Stimulated activated CD8-positive, alpha-beta memory T cell treated with anti-CD3 and anti-CD28 coated beads, Interleukin-4, amount 100 ng/mL, for 1 hour (primary cell): ENCODE results near the gene UPK3BL2.
"Not testable (repeated sequence)": the region's sequence is repeated elsewhere in the genome, so short reads cannot be mapped to it uniquely, and the experiment has no call there.

Experiments used
- DNase-seq, 2 donors: peaks; one replicate each; pipeline ENCODE4 v3.0.0-alpha.2; 2020; ENCODE audit warnings: low read depth in 2 of 2, low spot score in 1 of 2

UPK3BL2 gene

DNA sequence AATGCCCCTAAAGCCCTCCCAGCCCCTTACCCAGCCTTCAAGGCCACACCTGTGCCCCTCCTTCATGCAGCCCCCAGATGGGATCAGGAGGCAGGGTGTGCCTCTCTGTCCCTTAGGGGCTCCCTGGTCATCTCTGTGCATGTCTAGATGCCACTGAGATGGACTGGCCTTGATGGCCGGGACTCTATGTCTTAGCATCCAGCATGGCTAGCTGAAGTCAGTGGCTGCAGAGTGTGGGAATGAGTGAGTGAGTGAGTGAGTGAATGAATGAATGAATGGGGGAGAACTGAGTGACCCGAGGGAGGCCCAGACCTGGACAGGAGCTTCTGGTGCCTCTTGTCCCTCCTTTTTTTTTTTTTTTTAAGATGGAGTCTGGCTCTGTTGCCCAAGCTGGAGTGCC lies 11.4 kb downstream of the UPK3BL2 start:
- DNase-seq = not testable (repeated sequence)

DNA sequence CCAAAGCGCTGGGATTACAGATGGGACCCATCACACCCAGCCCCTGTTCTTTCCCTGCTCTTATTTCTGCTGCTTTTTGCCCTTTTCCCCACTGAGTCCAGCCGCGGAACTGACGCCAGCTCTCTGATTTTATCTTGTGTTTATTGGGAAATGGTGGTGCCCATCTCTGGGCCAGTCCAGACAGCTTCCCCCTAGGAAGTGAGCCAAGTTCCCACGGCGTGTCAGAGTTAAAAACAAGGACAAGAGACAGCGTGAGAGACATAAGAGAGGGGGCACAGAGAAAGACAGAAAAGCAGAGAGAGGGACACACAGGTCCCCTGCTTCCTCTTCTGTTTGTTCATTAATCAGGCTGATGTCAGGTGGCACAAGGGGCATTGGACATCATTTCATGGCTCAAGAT lies 11.9 kb downstream of the UPK3BL2 start:
- not testable (repeated sequence) for DNase-seq

DNA sequence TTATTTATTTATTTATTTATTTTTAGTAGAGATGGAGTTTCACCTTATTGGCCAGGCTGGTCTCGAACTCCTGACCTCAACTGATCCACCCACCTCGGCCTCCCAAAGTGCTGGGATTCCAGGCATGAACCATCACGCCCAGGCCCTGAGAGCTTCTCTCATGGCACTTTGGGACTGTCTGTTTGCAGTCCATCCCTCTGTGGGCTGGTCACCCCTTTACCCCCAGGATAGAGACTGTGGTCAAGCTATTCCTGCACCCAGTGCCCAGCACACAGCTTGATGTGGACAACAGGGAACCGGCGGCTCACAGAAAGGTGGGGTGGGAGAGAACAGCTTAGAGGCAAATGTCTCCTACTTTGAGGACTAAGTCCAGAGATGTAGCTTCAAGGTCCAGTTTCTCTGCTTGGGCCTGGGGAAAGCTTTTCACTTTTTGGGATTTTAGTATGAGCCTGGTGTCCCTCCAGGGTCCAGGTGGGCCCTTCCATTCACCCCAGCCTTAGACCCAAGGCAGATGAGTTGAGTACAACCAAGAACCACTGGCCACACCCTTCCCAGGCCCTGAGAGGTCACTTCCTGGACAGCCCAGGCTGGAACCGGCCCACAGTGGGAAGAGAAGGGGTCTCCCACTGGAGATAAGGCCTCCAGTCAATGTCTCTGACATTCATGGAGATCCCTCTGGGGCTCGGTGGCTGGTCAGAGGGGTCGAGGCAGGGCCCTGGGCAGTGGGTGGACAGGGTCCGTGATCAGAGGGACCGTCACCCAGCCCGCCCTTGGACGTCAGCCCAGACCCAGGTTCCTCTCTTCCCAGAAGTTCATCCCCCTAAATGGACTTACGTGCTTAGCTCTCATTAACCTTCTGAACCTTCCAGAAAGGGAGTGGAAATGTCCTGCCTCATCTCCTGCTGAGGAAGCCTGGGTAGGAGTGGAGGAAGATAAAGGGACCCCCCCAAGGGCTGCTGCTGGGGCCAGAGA lies 15.4 kb downstream of the UPK3BL2 start:
- not testable (repeated sequence) for DNase-seq

DNA sequence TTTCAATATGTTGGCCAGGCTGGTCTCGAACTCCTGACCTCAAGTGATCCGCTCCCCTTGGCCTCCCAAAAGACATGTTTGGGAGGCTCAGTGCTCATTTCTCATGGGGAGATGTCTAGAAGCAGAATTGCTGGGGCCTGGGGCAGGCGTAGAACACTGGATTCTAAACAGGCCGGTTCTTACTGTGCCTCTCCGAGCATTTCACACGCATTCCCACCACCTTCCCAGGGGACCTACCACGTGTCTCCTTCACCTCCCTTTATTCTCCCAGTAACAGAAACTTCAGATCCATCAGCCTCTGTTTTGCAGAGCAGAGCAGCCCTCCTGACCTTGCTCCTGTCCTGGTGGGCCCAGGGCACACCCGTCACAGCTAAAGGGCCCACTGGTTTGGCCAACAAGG lies 16.3 kb downstream of the UPK3BL2 start:
- not testable (repeated sequence) for DNase-seq

DNA sequence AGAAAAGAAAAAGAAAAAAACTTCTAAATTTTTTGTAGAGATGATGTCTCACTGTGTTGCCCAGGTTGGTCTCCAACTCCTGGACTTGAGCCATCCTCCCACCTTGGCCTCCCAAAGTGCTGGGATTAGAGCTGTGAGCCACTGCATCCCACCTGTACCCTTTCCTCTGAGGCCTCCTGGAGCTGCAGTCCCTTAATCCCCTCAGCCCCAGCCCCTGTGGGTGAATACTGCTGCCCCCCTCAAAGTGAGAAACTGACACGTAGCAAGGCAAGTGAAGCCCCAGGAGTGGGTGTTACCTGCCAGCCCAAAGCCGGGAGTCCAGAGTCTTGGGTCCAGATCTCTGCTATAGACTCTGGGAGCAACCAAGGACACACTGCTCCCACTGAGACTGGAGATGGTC lies 18.7 kb downstream of the UPK3BL2 start:
- not testable (repeated sequence) for DNase-seq

DNA sequence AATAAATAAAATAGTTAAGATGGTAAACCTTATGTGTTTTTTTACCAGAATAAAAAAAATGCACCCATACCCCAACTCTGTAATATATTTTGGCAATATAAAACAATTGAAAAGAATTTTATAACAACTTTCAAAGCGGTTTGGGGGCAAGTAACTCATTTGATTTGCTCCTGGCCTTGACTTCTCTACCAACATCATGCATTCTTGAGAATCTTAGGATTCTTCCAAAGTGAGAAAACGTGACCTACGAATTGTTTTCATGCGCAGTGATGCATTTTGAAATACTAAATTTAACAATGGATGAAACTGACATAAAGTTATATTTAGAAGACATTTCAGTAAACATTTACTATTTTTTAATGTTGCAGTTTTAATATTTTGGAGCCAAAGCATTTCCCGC lies 22.7 kb downstream of the UPK3BL2 start:
- DNase-seq = not testable (repeated sequence)

DNA sequence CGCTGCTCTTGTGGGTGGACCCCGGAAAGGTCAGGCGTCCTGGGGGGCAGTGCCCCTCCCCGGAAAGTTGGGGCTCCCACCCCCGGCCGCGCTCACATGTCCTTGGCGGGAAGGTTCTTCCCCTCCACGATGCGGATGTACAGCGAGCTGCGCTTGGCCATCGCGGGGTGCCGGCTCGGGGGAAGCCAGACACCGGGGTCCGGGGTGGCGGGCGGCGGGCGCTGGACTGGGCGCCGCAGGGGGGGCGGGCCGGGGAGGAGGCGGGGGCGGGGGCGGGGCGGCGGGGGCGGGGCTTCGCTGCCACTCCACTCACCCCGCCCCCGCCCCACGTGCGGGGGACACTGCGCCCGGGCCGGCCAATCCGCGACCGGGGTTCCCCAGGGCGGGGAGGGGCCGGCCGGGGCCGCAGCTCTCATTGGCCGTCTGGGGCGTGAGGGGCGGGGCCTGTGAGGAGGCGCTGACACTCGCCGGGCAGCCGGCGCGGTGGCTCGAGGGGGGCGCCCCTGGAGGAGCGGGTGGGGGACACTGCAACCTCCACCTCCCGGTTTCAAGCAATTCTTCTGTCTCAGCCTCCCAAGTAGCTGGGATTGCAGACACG lies 25.8 kb downstream of the UPK3BL2 start, which contains the start of gene RASA4B:
Gene RASA4B (minus strand): TSS at position 228 of the 598 bp plus-strand sequence. CDS start 67 bp downstream, at position 161.
- not testable (repeated sequence) for DNase-seq

DNA sequence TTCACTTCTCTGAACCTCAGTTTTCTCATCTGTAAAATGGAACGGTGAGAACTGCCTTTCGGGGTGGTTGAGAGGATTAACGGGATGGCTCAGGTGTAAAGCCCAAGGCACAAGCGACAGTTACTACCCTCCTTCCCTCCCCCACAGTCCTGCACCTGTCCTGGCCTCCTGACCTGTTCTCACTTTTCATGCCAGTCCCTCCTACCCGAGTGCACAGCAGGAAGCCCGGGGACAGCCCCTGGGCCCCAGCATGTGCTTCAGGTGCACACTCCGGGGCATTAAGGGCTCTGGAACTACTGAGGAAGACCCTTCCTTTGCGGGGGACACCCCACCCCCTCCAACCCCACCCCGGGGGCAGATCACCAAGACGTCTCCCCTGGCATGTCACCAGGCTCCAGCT lies 26.5 kb downstream of the UPK3BL2 start:
- DNase-seq = not testable (repeated sequence)

DNA sequence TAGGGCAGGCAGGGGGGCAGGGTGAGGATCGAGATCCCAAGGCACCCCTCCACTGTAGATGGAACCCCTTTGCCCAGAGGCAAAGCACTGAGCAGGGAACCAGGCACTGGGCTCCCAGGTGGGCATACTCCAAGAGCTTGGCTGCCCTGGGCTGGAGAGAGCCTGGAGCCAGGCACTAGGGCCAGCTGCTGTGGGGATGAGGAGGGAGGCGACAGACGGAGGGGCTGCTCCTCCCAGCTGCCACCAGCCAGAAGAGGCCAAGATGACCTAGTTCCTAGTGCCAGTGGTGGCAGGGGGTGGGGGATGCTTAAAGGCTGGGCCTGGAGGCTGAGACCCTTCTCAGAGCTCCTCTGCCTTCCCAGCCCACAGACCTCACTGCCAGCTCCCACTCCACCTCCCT lies 27.6 kb downstream of the UPK3BL2 start:
- DNase-seq = not testable (repeated sequence)

DNA sequence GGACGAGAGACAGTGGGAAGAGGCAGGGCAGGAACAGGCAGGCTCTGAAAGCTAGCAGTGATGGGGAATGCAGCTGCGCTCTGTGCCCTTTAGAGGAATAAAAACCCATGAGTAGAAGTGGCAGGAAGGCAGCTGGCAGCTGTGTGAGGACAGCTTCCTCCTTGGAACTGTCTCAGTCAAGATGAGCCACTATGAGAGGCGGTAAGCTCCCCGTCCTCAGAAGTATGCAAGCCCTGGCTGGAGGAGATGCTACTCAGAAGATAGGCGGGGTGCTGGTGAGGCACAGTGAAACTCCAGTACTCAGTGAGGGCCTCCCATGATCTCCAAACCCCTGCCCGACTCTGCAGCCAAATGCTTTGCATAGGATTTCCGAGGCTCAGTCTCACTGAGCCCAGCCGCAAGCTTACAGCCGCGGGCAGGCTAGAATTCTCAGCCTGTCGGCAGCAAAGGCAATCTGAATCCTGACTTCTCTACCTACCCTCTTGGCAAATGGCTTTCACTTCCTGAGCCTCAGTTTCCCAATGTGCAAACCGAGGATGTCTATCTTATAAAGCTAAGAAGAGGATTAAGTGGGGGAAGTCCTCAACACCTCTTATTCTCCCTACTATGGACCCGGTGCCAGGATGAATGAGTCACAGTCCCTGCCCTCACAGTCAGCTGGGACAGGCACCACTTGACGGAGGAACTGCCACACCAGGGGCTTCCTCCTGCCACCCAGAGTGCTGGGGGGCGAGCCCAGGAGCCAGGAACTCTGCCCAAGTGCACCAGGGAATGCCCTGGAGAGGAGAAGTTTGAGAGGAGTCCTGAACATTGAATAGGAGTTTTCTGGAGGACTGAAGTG lies 28.4 kb downstream of the UPK3BL2 start:
- not testable (repeated sequence) for DNase-seq

DNA sequence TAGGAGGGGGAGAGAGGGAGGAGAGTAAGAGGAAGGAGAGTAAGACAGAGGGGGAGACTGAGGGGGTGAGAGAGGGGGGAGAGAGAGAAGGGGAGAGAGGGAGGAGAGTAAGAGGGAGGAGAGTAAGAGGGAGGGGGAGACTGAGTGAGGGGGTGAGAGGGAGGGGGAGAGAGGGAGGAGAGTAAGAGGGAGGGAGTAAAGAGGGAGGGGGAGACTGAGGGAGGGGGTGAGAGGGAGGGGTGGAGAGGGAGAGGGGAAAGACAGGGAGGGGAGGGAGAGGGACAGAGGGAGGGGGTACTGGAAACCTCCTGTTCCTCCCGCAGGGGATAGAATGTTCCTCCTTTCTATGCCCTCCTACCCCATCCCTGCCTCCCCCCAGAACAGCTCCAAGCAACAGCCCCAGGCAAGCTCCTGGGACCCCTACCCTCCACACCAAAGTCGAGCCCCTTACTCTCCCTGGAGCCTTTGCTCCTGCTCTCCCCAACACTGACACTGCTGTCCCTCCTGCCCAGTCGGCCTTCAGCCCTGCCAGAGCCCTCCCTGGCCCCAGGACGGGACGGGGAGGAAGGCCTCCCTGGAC lies 30.8 kb downstream of the UPK3BL2 start:
- DNase-seq = not testable (repeated sequence)

DNA sequence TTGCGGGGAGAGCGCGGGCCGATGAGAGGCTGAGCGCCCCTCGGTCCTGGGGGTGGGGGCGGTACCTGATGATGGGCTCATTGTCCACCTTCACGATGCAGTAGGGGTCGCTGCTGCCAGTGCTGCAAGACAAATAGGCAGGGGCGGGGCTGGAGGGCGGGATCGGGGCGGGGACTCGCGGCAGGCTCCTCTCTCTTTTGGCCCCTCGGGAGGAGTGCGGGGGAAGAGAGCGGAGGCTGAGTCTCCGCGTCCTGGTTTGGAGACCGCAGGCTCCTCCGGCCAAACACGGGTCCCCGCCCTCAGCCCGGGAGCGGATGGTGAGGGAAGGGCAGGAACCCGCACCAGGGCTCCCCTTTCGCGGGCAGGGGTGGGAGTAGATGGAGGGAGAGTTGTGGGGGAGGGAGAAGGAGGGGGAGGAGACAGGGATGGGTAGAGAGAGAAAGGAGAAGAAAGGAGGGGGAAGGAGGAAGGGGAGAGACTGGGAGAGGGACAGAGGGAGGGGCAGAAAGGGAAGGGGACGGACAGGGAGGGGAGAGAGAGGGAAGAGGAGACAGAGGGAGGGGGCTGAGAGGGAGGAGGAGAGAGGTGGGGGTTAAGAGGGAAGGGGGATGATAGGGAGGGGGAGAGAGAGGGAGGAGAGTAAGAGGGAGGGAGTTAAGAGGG lies 31.5 kb downstream of the UPK3BL2 start:
- not testable (repeated sequence) for DNase-seq

DNA sequence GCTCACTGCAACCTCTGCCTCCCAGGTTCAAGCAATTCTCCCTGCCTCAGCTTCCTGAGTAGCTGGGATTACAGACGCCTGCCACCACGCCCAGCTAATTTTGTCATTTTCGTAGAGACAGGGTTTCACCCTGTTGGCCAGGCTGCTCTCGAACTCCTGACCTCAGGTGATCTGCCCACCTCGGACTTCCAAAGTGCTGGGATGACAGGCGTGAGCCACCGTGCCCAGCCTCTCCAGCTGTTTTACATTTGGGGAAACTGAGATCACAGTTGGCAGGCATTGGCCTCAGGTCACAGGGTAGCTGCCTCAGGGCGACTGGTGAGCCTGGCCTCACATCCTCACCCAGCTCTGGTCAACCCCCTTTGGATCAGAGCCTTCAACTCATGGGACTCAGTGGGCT lies 32.9 kb downstream of the UPK3BL2 start:
- DNase-seq = not testable (repeated sequence)

DNA sequence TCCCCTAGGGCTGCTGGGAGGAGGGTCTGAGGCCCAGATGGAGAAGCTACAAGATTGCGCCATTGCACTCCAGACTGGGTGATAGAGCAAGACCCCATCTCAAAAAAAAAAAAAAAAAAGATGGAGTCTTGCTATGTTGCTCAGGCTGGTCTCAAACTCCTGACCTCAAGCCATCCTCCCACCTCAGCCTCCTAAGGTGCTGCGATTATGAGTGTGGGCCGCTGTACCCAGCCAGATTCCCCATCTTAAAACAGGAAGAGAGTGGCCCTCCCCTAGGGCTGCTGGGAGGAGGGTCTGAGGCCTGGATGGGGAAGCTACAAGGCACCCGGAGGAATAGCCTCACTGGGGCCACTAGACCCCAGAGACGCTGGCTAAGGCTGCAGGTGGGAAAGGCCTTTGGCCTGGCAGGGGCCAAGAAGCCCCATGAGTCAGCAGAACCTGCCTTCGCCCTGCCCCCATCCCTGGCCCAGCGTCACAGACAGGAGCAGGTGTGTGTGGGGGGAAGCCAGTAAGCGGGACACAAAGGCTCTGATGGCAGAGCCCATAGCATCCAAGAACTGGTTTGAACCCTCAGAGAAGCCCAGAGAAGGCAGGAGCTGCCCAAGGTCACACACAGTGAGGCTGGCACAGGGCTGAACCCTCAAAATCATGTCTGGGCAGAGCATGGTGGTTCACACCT lies 35.9 kb downstream of the UPK3BL2 start:
- not testable (repeated sequence) for DNase-seq

DNA sequence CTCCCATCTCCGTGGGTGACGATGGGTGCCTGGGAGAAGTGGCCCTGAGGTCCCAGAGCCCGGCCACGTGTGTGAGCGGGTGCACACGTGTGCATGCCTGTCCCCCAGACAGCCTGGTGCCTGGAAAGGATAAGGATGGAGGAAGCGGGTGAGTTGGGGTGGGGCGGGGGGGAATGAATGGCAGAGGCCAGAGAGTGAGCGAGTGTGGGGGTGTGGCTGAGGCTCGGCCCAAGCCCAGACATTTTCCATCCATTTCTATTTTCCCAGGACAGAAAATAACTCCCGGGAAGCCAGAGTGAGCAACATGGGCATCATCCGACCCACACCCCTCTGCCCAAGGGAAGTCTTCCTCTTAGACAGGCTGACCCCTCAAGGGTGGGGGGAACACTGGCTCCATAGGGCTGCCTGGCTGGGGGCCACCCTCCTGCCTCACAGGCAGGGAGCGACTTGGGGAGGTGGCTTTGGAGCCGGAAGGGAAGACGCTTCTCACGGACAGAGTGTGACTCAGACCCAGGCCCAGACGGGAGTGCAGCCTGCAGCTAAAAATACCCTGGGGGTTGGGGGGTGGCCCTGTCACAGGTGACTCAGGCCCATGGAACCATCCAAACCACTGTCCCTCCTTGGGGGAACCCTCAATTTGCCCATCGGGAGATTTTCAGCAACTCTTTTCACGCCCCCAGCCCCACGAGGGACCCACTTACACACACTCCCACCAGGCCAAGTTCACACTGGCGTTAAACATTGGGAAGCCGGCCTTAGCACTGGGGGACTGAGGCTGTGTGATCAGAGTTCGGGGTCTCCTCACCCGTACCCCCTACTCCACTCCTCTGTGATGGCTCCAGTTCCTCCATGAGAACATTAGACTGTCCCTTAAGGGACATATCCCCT lies 38.0 kb downstream of the UPK3BL2 start:
- not testable (repeated sequence) for DNase-seq

DNA sequence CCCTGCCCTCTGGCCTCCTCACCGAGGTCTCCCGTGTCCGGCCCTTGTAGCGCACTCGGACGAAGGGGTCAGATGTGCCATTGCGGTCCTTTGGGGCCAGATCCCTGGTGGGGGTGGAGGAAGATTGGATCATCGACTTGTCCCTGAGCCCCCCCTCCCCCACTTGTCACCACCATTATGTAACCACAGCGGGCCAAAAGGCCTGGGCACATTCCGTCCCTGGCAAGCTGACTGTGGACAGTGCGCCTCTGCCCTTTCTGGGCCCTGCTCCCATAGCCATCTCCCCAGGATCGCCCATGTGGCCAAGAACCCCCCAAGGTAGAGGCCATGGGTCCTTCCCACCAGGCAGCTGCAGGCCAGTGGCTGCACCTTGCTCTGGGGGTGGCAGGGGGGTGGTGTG lies 40.4 kb downstream of the UPK3BL2 start:
- not testable (repeated sequence) for DNase-seq

DNA sequence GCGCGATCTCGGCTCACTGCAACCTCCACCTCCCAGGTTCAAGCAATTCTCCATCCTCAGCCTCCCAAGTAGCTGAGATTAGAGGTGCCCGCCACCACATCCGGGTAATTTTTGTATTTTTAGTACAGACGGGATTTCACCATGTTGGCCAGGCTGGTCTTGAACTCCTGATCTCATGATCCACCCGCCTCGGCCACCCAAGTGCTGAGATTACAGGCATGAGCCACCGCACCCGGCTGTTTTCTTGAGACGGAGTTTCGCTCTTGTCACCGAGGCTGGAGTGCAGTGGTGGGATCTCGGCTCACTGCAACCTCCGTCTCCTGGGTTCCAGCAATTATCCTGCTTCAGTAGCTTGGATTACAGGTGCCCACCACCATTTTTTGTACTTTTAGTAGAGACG lies 45.2 kb downstream of the UPK3BL2 start:
- not testable (repeated sequence) for DNase-seq

DNA sequence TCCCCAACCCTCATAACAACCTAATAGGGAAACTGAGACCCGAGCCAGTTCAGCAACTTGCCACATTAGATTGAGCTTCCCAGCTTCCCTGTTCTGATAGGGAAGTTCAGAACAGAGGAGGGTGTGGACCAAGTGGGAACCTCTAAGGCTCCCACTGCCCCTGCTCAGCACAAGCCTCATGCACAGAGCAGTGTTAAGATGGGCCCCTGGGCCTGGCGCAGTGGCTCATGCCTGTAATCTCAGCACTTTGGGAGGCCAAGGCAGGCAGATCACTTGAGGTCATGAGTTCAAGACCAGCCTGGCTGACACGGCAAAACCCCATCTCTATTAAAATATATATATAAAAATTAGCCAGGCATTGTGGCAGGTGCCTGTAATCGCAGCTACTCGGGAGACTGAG lies 46.2 kb downstream of the UPK3BL2 start:
- not testable (repeated sequence) for DNase-seq

DNA sequence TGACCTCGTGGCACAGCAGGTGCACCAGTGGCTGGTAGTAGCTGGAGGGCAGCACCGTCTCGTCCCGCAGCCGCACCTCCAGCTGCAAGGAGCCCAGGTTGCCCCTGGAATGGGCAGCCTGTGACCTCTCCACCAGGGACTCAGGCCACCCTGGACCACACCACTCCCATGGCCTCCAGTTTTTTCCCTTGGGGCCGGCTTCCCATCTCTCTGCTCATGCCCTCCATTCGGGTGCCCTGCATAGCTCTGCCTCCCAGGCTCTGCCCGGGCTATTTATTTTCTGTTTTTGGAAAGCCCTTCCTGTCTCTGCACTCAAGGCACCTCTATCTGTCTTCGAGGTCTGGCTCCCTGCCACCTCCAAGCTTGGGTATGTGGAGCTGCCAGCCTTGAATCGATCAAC lies 46.6 kb downstream of the UPK3BL2 start:
- not testable (repeated sequence) for DNase-seq
